WERI-Rb-1 (cell line): Measurements from ENCODE around the gene LOC128125822.

ENCODE experiments used
- DNase-seq: peaks from one replicate; pipeline ENCODE4 v3.0.0-alpha.2; 2020
- H3K27ac ChIP-seq: fragments of 250-450 bp; sonication (Bioruptor Pico); 2 replicates; pipeline ENCODE4 v1.5.1; 2020; ENCODE audit warnings: mild to moderate bottlenecking, moderate library complexity
- H3K27me3 ChIP-seq: fragments of 250-450 bp; sonication (Bioruptor Pico); 2 replicates; pipeline ENCODE4 v1.5.1; 2021; ENCODE audit warnings: mild to moderate bottlenecking, low read depth, moderate library complexity; ENCODE audit not compliant: insufficient read depth, severe bottlenecking
- H3K36me3 ChIP-seq: fragments of 250-450 bp; sonication (Bioruptor Pico); 2 replicates; pipeline ENCODE4 v1.5.1; 2020; ENCODE audit warnings: mild to moderate bottlenecking, moderate library complexity
- H3K4me3 ChIP-seq: 2 replicates; pipeline ENCODE4 v1.5.1; 2011; ENCODE audit warnings: low read depth, mild to moderate bottlenecking, control low read depth, low read length
- H3K9me3 ChIP-seq: fragments of 250-450 bp; sonication (Bioruptor Pico); 2 replicates; pipeline ENCODE4 v1.5.1; 2021; ENCODE audit warnings: mild to moderate bottlenecking, moderate library complexity; ENCODE audit not compliant: severe bottlenecking
- TF ChIP-seq, protein P1 (sequence below): IDR thresholded peaks from 2 replicates; pipeline ENCODE4 v1.5.1; 2011; ENCODE audit warnings: low read depth, mild to moderate bottlenecking, control low read depth, inconsistent platforms, low read length

LOC128125822 gene

GRCh38 chr6:63529498-63529897 lies 42.8 kb upstream of the LOC128125822 start:
- Histone ChIP-seq H3K36me3 (no peaks in the 10 kb centered on the region), H3K27ac (no peak overlapping the region), H3K27me3 (no peaks in the 10 kb centered on the region), H3K4me3 (no peak overlapping the region), H3K9me3 (no peaks in the 10 kb centered on the region)
- TF ChIP-seq, protein P1, sequence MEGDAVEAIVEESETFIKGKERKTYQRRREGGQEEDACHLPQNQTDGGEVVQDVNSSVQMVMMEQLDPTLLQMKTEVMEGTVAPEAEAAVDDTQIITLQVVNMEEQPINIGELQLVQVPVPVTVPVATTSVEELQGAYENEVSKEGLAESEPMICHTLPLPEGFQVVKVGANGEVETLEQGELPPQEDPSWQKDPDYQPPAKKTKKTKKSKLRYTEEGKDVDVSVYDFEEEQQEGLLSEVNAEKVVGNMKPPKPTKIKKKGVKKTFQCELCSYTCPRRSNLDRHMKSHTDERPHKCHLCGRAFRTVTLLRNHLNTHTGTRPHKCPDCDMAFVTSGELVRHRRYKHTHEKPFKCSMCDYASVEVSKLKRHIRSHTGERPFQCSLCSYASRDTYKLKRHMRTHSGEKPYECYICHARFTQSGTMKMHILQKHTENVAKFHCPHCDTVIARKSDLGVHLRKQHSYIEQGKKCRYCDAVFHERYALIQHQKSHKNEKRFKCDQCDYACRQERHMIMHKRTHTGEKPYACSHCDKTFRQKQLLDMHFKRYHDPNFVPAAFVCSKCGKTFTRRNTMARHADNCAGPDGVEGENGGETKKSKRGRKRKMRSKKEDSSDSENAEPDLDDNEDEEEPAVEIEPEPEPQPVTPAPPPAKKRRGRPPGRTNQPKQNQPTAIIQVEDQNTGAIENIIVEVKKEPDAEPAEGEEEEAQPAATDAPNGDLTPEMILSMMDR, result no peak
- no peak for DNase-seq

DNA sequence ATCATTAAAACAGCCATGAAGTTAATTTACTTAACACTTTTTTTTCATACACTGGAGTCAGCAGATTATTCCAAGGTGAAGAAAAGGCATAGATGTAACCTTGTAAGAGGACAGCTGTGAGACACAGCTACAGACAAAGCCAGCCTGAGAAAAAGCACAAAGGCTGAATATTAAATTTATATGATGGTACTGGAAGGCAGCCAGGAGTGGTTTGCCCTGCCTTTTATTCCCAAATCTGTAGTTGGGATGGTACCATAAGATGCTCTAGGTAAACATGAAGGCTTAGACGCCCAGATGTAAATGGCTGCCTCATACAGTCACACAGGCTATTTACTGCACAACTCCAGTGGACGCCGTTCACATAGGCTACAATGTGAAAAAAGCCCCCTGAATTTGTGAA lies 42.1 kb upstream of the LOC128125822 start:
- Histone ChIP-seq H3K4me3 (no peak overlapping the region), H3K36me3 (no peaks in the 10 kb centered on the region), H3K9me3 (no peaks in the 10 kb centered on the region), H3K27ac (no peak overlapping the region), H3K27me3 (no peaks in the 10 kb centered on the region)
- DNase-seq, result no peak
- TF ChIP-seq, protein P1, result no peak

DNA sequence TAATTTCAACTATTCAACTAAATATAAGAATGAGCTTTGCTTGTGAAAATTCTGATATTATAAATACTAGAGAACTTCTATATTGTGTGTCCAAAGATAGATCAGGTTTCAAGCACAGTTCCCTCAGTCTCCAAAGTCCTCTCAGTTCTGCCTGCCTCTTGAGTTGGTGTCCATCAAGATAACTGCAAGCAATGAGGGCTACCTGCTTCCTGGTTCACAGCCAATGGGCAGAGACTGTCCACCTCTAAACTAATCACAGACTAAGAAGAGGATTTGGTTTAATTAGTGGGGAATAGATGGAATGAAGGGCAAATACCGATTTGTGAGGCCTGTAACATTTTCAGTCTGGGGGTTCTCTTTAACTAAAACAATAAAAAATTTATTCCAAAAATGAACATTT lies 41.3 kb upstream of the LOC128125822 start:
- no peaks in the 10 kb centered on the region for H3K9me3 ChIP-seq
- no peaks in the 10 kb centered on the region for H3K27me3 ChIP-seq
- DNase-seq, result no peak
- no peaks in the 10 kb centered on the region for H3K36me3 ChIP-seq
- H3K27ac ChIP-seq, result no peak overlapping the region
- TF ChIP-seq, protein P1, result no peak
- no peak overlapping the region for H3K4me3 ChIP-seq

GRCh38 chr6:63533026-63533425 lies 39.3 kb upstream of the LOC128125822 start:
- no peaks in the 10 kb centered on the region for H3K27me3 ChIP-seq
- no peaks in the 10 kb centered on the region for H3K36me3 ChIP-seq
- H3K4me3 ChIP-seq, result no peak overlapping the region
- no peak for DNase-seq
- TF ChIP-seq, protein P1, result no peak
- no peaks in the 10 kb centered on the region for H3K9me3 ChIP-seq
- no peak overlapping the region for H3K27ac ChIP-seq

DNA sequence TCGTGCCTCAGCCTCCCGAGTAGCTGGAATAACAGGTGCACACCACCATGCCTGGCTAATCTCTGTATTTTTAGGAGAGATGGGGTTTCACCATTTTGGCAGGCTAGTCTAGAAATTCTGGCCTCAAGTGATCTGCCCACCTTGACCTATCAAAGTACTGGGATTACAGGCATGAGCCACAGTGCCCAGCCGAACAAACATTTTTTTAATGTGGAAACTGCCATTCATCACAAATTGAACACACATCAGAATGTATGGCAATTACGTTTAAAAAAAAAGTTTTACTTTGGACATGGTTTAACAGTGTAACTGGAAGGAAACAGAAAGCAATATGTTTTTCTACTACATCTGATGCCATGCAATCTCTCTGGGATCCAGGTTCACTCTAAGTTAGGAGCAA lies 38.3 kb upstream of the LOC128125822 start:
- no peaks in the 10 kb centered on the region for H3K36me3 ChIP-seq
- TF ChIP-seq, protein P1, result no peak
- no peaks in the 10 kb centered on the region for H3K9me3 ChIP-seq
- no peak overlapping the region for H3K27ac ChIP-seq
- H3K4me3 ChIP-seq, result no peak overlapping the region
- DNase-seq, result no peak
- H3K27me3 ChIP-seq, result no peaks in the 10 kb centered on the region

DNA sequence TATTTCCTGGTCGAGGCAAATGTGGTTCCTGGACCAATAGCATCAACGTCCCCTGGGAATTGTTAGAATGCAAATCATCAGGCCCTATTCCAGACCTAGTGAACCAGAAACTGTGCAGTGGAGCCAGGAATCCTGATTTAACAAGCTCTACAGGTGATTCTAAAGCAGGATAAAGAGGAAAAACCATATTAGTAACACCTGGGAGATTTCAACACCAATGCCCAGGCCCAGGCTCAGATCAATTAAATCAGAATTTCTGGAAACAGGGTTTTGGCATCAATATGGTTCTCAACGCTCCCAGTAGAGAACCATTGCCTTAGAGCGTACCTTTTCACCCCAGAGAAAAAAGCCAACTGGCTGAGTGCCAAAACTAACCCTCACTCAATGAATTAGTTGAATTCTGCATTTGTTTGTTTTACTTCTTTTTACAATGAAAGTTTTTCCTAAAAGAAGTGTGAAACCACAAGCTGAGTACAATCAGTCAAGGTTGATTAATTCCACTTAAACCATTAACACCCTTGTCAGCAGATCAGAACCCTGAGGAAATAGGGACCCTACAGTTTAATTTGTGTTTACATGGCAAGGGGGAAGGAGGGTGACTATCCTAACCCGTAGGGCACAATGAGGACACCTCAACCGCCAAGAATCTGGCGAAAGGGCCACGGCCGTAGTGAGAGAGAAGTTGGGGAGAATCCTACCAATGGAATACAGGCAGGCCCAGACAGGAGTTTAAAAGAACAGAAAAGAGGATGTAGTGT lies 34.9 kb upstream of the LOC128125822 start:
- Histone ChIP-seq H3K9me3 (no peaks in the 10 kb centered on the region), H3K27ac (no peak overlapping the region), H3K4me3 (no peak overlapping the region), H3K36me3 (no peaks in the 10 kb centered on the region), H3K27me3 (no peaks in the 10 kb centered on the region)
- TF ChIP-seq, protein P1, result no peak
- DNase-seq, result no peak
